HG02852 (cell line): ENCODE measurements around the gene DCLK3.

Source experiments
- ATAC-seq: cut with Tn5 transposase; IDR thresholded peaks from one replicate; pipeline ENCODE4 v1.9.1; 2021; ENCODE audit warnings: mild to moderate bottlenecking, moderate library complexity; ENCODE audit not compliant: unreplicated experiment

Gene DCLK3

DNA sequence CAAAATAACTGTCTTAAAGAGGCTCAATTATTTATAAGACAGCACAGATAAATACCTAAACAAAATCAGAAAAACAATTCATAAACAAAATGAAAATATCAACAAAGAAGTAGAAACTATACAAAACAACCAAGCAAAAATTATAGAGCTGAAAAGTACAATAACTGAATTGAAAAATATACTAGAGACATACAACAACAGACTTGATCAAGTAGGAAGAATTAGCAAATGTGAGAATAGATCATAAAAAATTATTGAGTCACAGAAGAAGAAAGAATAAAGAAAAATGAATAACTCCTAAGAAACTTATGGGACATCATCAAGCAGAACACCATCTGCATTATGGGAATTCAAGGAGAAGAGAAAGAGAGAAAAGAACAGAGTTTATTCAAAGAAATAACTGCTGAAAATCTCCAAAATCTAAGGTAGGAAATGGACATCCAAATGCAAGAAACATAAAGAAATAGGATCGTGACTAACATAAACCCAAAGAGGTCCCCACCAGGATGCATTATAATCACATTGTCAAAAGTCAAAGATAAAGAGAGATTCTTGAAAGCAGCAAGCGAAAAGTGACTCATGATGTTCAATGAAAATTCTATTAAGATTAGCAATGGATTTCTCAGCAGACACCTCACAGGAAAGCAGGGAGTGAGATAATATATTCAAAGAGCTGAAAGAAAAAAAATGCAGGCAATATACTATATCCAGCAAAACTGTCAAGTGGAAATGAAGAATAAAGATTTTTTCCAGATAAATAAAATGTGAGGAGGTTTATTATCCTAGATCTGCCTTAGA is 85.9 kb downstream of the DCLK3 start:
- no peak for ATAC-seq

DNA sequence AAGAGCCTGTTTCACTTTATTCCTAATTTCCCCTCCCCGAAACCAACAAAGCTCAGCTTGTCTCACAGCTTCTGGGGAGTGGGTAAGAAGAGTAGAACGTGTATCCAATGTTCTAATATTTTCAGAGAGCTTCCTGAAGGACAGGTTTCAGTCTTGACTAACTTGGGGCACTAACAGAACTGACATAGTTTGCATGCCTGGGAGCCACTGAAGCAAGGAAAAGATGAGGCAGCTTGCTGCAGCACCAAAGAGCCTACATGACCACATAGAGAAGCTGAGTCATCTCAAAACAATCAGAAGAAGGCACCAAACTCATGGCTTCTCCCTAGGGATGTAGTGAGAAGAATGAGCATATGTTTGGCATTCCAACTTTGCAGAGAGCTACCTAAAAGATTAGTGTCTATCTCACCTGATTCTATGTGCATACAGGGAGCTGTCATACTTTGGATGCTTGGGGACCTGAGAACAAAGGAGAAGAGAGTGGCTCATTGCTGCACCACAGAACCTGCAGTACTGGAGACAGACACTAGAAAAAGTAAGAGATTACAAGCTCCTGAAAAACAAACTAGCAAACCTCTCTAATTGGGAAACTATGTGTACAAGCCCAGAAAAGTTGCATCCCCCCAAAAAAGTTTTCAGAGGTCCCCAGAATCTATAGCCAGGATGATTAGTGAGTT is 86.9 kb downstream of the DCLK3 start:
- peak; percentile 71 for ATAC-seq

DNA sequence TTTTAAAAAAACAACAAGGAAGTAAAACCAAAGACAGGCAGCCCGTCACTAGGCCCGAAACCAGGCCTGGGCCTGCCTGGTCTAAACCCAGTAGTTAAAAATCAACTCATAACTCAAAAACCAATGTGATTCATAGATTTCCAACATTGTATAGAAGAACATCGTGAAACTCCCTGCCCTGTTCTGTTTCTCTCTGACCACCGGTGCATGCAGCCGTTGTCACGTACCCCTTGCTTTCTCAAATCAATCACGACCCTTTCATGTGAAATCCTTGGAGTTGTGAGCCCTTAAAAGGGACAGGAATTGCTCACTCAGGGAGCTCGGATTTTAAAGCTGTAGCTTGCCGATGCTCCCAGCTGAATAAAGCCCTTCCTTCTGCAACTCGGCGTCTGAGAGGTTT is 89.5 kb downstream of the DCLK3 start:
- no peak for ATAC-seq

DNA sequence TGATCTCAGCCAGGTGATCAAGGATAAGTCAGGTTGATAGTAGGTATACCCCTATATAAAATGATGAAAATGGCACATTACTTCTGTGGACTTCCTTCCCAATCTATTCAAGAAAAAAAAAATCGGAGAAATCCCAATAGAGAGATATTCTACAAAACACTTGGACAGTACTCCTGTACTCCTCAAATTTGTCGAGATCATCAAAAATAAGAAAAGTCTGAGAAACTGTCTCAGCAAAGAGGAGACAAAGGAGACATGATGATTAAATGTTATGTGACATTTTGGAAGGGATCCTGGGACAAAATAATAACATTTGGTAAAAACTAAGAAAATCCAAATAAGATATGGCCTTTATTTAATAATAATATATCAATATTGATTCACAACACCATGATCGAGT is 94.6 kb downstream of the DCLK3 start:
- ATAC-seq = no peak

DNA sequence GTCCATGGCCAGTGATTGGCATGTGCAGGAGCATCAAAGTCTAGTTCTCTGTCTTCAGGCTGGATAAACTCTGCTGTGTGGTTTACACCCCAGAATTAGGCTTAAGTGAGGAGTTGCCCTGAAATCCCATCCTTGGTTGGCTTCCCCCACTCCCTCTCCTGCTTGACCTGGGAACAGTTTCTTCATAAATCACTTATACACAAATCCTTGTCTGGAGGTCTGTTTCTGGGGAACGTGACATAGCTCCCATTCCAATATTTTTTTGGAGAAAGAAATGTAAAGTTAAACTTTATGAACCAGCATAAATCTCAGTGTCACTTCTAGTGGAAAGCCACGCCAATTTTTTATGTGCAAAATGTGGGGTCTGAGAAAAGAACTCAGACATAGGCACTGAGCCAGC is 98.2 kb downstream of the DCLK3 start:
- ATAC-seq = no peak

DNA sequence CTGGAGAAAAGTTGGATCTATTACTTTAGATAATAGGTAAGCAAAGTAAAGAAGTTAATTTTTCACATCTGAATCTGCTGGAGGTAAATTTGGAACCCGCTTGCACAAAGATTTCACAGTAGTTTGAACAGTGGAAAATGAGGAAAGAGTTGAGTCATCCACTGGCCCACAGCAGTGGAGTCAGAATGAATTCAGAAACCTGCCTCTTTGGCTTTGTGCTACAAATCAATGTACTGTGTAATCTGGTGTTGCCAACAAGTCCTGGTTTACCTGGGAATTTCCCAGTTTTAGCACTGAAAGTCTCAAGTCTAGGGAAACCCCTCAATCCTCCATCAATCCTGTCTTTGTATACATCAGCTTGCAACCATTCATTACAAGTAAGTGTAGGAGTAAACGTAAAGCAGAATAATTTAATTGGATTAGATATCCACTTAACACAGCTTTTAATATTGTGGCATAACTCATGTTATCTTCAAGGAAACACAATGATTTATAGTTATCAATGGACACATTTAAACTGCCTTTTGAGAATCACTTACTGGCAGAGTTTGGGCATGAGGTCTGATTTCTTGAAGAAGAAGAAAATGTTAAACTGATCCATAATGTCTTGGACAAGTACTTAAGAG is 100.6 kb downstream of the DCLK3 start:
- ATAC-seq = peak; percentile 88

DNA sequence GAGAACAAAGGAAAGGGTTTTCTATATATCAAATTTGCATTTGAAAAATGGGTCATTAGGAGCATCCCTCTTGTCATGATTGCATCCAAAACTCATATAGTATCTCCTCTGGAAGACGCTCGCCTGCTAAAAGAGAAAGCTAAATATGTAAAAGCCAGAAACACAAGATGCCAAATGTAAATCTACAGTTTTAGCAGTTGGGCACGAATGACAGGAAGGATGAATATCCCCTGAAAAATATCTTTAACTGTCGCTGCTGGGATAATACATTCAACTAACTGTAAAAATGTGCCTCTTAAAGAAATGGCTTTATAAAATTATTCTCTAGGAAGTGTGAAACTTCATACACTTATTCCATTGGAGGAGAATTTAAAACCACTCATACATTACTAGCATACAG is 101.7 kb downstream of the DCLK3 start:
- ATAC-seq = no peak
